BJ (cell line): Measurements from ENCODE around the gene FBXL14. TPM values are rescaled to one million over a fixed set of nuclear protein-coding genes. Genes with fewer than 3 reads are reported as not detected.

Experiments used
- CTCF ChIA-PET: fragments of 350-600 bp; formaldehyde crosslinking; extraction: SDS; loops from one replicate; lab custom pipeline; 2021; ENCODE audit warnings: antibody characterized with exemption, inconsistent platforms; lab: Yijun Ruan, JAX
- POLR2A ChIA-PET: fragments of 300-600 bp; sonication (Branson Sonifier 250); formaldehyde crosslinking; extraction: SDS; loops from one replicate; lab custom pipeline; 2021; ENCODE audit warnings: antibody characterized with exemption; lab: Charles Lee
- DNase-seq: peaks from one replicate; pipeline ENCODE4 v3.0.0-alpha.2; 2011; ENCODE audit warnings: low read depth
- H3K27me3 ChIP-seq: 2 replicates; pipeline ENCODE4 v1.6.0; 2011; ENCODE audit warnings: low read length; ENCODE audit not compliant: control insufficient read depth, insufficient read depth
- H3K36me3 ChIP-seq: 2 replicates; pipeline ENCODE4 v1.5.1; 2011; ENCODE audit warnings: low read length; ENCODE audit not compliant: control insufficient read depth, insufficient read depth
- H3K4me3 ChIP-seq: 2 replicates; pipeline ENCODE4 v1.5.1; 2011; ENCODE audit warnings: low read depth, mild to moderate bottlenecking, control low read depth, low read length
- CTCF ChIP-seq: IDR thresholded peaks from 2 replicates; pipeline ENCODE4 v1.5.1; 2011; ENCODE audit warnings: low read depth, mild to moderate bottlenecking, control low read depth, inconsistent platforms, low read length, moderate library complexity; ENCODE audit not compliant: insufficient read depth
- polyA plus RNA-seq: library from polyadenylated mRNA; depleted of rRNA; stranded (reverse); fragments of >200 nt; gene quantifications from 2 replicates; pipeline ENCODE4 v1.2.3, GENCODE V29; 2011

The FBXL14 gene
- polyA plus RNA-seq, 1 experiment: 9.4 TPM

GRCh38 chr12:1614360-1614759 lies 20.0 kb upstream of the FBXL14 start:
- POLR2A ChIA-PET: interaction anchor here (0.6 kb wide), 1 partner anchor 546 kb away, joined by 4 read pairs; no protein-coding TSS in a partner anchor
- Histone ChIP-seq H3K27me3 (no peaks in the 10 kb centered on the region), H3K4me3 (no peak overlapping the region), H3K36me3 (no peaks in the 10 kb centered on the region)
- DNase-seq: no peak
- TF ChIP-seq CTCF: no peak
- CTCF ChIA-PET: interaction anchor here (2.2 kb wide), 1 partner anchor 9 kb away, joined by 6 read pairs; no protein-coding TSS in a partner anchor

DNA sequence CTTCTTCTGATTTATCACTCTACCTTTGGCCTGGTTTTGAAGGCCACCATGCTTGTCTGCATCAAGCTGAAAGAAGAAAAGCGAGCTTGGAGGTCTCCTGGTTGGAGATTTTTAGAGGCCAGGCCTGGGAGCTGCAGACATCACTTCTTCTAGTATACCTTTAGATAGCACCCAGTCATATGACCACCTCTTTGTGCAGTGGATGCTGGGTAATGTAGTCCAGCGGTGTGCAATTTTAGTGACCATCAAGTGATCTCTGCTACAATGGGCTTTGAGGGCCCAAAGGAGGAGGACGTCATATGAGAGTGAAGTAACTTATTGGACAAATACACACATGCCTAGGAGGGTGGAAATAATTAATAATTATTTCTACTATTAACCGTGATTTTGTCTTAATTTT lies 19.5 kb upstream of the FBXL14 start:
- no peak for TF ChIP-seq CTCF
- Histone ChIP-seq H3K36me3 (no peaks in the 10 kb centered on the region), H3K27me3 (no peaks in the 10 kb centered on the region), H3K4me3 (no peak overlapping the region)
- DNase-seq: no peak
- POLR2A ChIA-PET: no interaction called here
- CTCF ChIA-PET: interaction anchor here (2.2 kb wide), 1 partner anchor 9 kb away, joined by 6 read pairs; no protein-coding TSS in a partner anchor

DNA sequence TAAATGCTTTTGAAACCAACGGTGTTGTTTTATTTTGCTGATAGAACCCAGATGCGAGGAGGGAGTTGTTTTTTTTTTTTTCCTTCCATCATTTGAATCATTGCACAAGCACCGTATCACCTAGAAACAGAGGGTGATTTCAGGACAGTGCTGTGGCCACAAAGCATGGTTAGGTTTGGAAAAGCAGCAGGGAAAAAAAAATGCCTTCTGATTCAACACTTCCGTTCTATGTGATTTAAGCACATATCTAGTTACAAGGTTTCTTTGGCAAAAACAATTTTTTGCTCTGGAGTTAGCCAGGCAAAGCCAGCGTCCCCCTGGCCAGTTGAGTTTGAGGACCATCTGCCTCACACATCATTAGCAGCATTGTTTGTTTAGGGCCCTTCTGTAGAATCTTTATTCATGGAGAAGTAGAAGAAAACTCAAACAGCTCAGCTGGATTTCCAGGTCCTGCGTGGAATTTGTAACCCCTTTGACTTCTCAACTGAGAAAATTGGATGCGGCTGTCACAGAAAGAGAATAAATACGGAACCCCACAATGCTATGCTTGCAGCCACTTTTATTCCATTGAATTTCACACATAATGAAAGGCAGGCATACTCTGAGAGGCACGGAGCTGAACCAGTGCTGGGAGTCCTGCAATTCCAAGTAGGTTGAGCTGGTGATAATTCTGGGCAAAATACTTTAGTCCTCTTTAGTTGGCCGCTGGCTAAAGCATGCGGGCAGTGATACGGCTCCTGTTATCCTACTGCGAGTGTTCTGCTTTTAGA lies 17.6 kb upstream of the FBXL14 start:
- no peak for TF ChIP-seq CTCF
- Histone ChIP-seq H3K36me3 (no peaks in the 10 kb centered on the region), H3K27me3 (no peaks in the 10 kb centered on the region), H3K4me3 (peak overlapping the region; percentile 25)
- ChIA-PET CTCF (interaction anchor here (0.5 to 1.6 kb wide), 8 partner anchors 11 to 494 kb away, joined by 3 to 6 read pairs (median 3); partner anchors contain the start of gene WNT5B), POLR2A (interaction anchor here (0.7 kb wide), 2 partner anchors 320 to 443 kb away, joined by 6 to 7 read pairs; no protein-coding TSS in a partner anchor)
- DNase-seq: peak; percentile 93

DNA sequence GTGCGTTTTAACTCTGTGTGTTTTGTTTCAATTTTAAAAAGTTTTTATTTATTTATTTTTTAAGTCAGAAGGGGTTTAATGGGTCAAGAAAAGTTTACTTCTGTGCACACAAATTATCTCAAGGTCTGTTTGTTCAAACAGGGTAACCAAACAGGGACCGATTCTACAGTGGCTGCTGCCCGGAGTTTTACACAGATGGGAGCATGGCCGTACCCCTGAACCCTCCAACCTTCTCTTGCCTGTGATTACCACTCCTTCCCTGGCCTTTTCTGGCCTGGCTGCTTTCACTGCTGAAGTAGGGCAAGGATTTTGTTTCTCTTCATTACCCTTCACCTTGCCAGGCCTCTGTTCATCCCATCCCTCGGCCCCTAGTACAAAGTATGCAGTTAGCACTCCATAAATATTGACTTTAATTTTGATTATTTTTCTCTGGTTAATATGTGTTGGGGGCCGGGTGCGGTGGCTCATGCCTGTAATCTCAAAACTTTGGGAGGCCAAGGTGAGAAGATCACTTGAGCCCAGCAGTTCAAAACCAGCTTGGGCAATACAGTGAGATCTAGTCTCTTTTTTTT lies 15.8 kb upstream of the FBXL14 start:
- POLR2A ChIA-PET: no interaction called here
- no peak overlapping the region for H3K4me3 ChIP-seq
- TF ChIP-seq CTCF: no peak
- no peaks in the 10 kb centered on the region for H3K36me3 ChIP-seq
- CTCF ChIA-PET: no interaction called here
- H3K27me3 ChIP-seq: no peaks in the 10 kb centered on the region
- no peak for DNase-seq

DNA sequence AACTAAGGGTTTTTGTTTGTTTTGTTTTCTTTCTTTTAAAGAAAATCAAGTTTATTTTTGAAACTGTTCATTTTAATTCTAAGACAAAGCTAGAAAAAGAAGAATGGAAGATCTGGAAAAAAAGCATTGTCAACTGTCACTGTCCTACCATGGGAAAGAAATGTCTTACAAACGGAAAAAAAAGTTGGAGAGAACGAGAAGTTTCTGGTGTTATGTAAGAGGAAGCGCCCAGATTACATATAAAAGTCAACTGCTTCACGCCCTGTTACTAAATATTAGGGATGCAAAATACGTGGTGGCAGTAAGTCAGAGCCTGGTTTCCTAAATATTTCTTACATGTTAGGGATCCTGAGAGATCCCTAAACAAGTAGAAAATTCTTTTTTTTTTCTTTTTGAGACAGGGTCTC lies 14.3 kb upstream of the FBXL14 start:
- ChIA-PET CTCF (interaction anchor here (0.6 to 1.0 kb wide), 2 partner anchors 24 to 465 kb away, joined by 3 to 4 read pairs; no protein-coding TSS in a partner anchor), POLR2A (no interaction called here)
- DNase-seq: no peak
- no peak overlapping the region for H3K4me3 ChIP-seq
- no peaks in the 10 kb centered on the region for H3K27me3 ChIP-seq
- H3K36me3 ChIP-seq: no peaks in the 10 kb centered on the region
- no peak for TF ChIP-seq CTCF
